HEK293 (cell line): ENCODE results near the gene PNCK.

Experiments used
- CTCF ChIA-PET: fragments of 350-600 bp; formaldehyde crosslinking; extraction: SDS; loops from one replicate; lab custom pipeline; 2021; ENCODE audit warnings: antibody characterized with exemption; lab: Yijun Ruan, JAX
- POLR2A ChIA-PET: fragments of 300-600 bp; formaldehyde crosslinking; extraction: SDS; loops from one replicate; lab custom pipeline; 2020; ENCODE audit warnings: antibody characterized with exemption, inconsistent platforms; lab: Yijun Ruan, JAX
- H3K27ac ChIP-seq: fragments of 200-500 bp; sonication (Bioruptor generic); 2 replicates; pipeline ENCODE4 v1.5.1; 2014; ENCODE audit warnings: low read depth, low read length, control low read depth, inconsistent platforms; ENCODE audit errors: extremely low read depth
- H3K36me3 ChIP-seq, 2 experiments: fragments of 200-500 bp in 1 of 2; sonication (Bioruptor generic) in 1 of 2; 1 replicate in 1 of 2; 2 replicates in 1 of 2; pipeline ENCODE4 v1.5.1; 2014 to 2017; ENCODE audit warnings: inconsistent platforms in 2 of 2, low read length in 2 of 2; ENCODE audit not compliant: control insufficient read depth in 2 of 2, insufficient read depth in 1 of 2
- H3K4me1 ChIP-seq: fragments of 200-500 bp; sonication (Bioruptor generic); 2 replicates; pipeline ENCODE4 v1.5.1; 2014; ENCODE audit warnings: mild to moderate bottlenecking, low read length, inconsistent platforms; ENCODE audit not compliant: control insufficient read depth, insufficient read depth
- H3K4me3 ChIP-seq: 2 replicates; pipeline ENCODE4 v1.5.1; 2011; ENCODE audit warnings: low read depth, mild to moderate bottlenecking, control low read depth, low read length, moderate library complexity
- H3K9me3 ChIP-seq: fragments of 200-500 bp; sonication (Bioruptor generic); 2 replicates; pipeline ENCODE4 v1.5.1; 2014; ENCODE audit warnings: low read depth, low read length, inconsistent platforms; ENCODE audit not compliant: control insufficient read depth, insufficient read depth
- AEBP2 ChIP-seq: fragments of 450-650 bp; formaldehyde crosslinking; IDR thresholded peaks from 2 replicates; pipeline ENCODE4 v1.5.1; 2016; ENCODE audit warnings: missing biosample characterization, missing genetic modification characterization, borderline replicate concordance
- HIC1 ChIP-seq: fragments of 450-650 bp; formaldehyde crosslinking; IDR thresholded peaks from 2 replicates; pipeline ENCODE4 v1.5.1; 2016; ENCODE audit warnings: missing biosample characterization, missing genetic modification characterization
- PRDM1 ChIP-seq: fragments of 450-650 bp; formaldehyde crosslinking; IDR thresholded peaks from 2 replicates; pipeline ENCODE4; 2016; ENCODE audit warnings: missing biosample characterization, missing genetic modification characterization
- REPIN1 ChIP-seq: fragments of 450-650 bp; formaldehyde crosslinking; IDR thresholded peaks from 2 replicates; pipeline ENCODE4 v1.5.1; 2017; ENCODE audit warnings: missing biosample characterization, missing genetic modification characterization, low read depth
- SETDB1 ChIP-seq: IDR thresholded peaks from one replicate; pipeline ENCODE4 v1.6.1; 2017; ENCODE audit warnings: mild to moderate bottlenecking, low read length, moderate library complexity, mixed read lengths; ENCODE audit not compliant: insufficient read length
- WT1 ChIP-seq: fragments of 450-650 bp; formaldehyde crosslinking; IDR thresholded peaks from 2 replicates; pipeline ENCODE4 v1.5.1; 2016; ENCODE audit warnings: missing biosample characterization, missing genetic modification characterization
- YY2 ChIP-seq: fragments of 450-650 bp; formaldehyde crosslinking; IDR thresholded peaks from 2 replicates; pipeline ENCODE4 v1.5.1; 2016; ENCODE audit warnings: missing biosample characterization, missing genetic modification characterization
- ZBTB20 ChIP-seq: fragments of 450-650 bp; formaldehyde crosslinking; IDR thresholded peaks from 2 replicates; pipeline ENCODE4 v1.5.1; 2016; ENCODE audit warnings: missing biosample characterization, missing genetic modification characterization
- ZBTB48 ChIP-seq: fragments of 450-650 bp; formaldehyde crosslinking; IDR thresholded peaks from 2 replicates; pipeline ENCODE4 v1.5.1; 2016; ENCODE audit warnings: missing biosample characterization, missing genetic modification characterization
- ZFHX2 ChIP-seq: fragments of 450-650 bp; formaldehyde crosslinking; conservative IDR thresholded peaks from 2 replicates; pipeline ENCODE4 v1.5.1; 2016; ENCODE audit warnings: missing biosample characterization, missing genetic modification characterization
- ZFP69B ChIP-seq: fragments of 450-650 bp; formaldehyde crosslinking; IDR thresholded peaks from 2 replicates; pipeline ENCODE4 v1.5.1; 2016; ENCODE audit warnings: missing biosample characterization, missing genetic modification characterization
- ZNF114 ChIP-seq: fragments of 450-650 bp; formaldehyde crosslinking; IDR thresholded peaks from 2 replicates; pipeline ENCODE4 v1.5.0; 2017; ENCODE audit warnings: missing biosample characterization, missing genetic modification characterization
- ZNF132 ChIP-seq: fragments of 450-650 bp; formaldehyde crosslinking; IDR thresholded peaks from 2 replicates; pipeline ENCODE4 v1.5.1; 2017; ENCODE audit warnings: missing biosample characterization, missing genetic modification characterization, borderline replicate concordance
- ZNF140 ChIP-seq: fragments of 450-650 bp; formaldehyde crosslinking; IDR thresholded peaks from 2 replicates; pipeline ENCODE4 v1.5.1; 2016; ENCODE audit warnings: missing biosample characterization, missing genetic modification characterization
- ZNF16 ChIP-seq: fragments of 450-650 bp; formaldehyde crosslinking; IDR thresholded peaks from 2 replicates; pipeline ENCODE4 v1.5.1; 2016; ENCODE audit warnings: low read depth, missing biosample characterization, missing genetic modification characterization
- ZNF394 ChIP-seq: fragments of 450-650 bp; formaldehyde crosslinking; IDR thresholded peaks from 2 replicates; pipeline ENCODE4 v1.5.1; 2016; ENCODE audit warnings: missing biosample characterization, missing genetic modification characterization, mild to moderate bottlenecking, moderate library complexity, borderline replicate concordance
- ZNF426 ChIP-seq: fragments of 450-650 bp; formaldehyde crosslinking; IDR thresholded peaks from 2 replicates; pipeline ENCODE4 v1.5.1; 2017; ENCODE audit warnings: missing biosample characterization, missing genetic modification characterization, mild to moderate bottlenecking, inconsistent platforms, moderate library complexity
- ZNF433 ChIP-seq: fragments of 450-650 bp; formaldehyde crosslinking; IDR thresholded peaks from 2 replicates; pipeline ENCODE4 v1.5.1; 2016; ENCODE audit warnings: missing biosample characterization, missing genetic modification characterization, low read depth
- ZNF600 ChIP-seq: fragments of 450-650 bp; formaldehyde crosslinking; IDR thresholded peaks from 2 replicates; pipeline ENCODE4 v1.5.1; 2016; ENCODE audit warnings: missing biosample characterization, missing genetic modification characterization
- ZNF626 ChIP-seq: fragments of 450-650 bp; sonication (Bioruptor Pico); formaldehyde crosslinking; IDR thresholded peaks from 2 replicates; pipeline ENCODE4 v1.5.1; 2018; ENCODE audit warnings: missing biosample characterization, missing genetic modification characterization, inconsistent platforms
- TF ChIP-seq, protein P1 (sequence below): fragments of 450-650 bp; formaldehyde crosslinking; IDR thresholded peaks from 2 replicates; pipeline ENCODE4 v1.5.1; 2016; ENCODE audit warnings: missing biosample characterization, missing genetic modification characterization, borderline replicate concordance
- TF ChIP-seq, protein P2 (sequence below): fragments of 450-650 bp; formaldehyde crosslinking; IDR thresholded peaks from 2 replicates; pipeline ENCODE4 v1.5.1; 2017; ENCODE audit warnings: missing biosample characterization, missing genetic modification characterization

PNCK gene

DNA sequence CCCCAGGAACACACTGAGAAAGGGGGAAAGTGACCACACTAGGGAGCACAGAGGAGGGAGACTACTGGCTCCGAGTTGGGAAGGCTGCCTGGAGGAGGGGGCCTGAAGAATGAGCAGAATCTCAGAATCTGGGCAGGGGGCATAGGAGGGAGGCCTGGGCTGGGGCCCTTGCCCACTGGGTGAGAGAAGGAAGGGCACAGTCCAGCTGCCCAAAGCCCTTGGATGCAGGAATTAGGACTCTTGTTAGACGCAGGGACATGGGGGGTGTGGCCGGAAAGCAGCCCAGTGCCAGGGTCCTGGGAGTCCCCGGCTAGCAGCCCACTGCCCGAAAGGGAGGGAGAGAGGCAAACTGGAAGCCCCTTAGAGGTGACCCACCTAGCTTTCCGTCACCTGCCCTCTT is 28.5 kb downstream of the PNCK start:
- Histone ChIP-seq H3K9me3 (no peaks in the 10 kb centered on the region), H3K4me1 (peaks cover 3% of the 10 kb centered on the region; the same call in 1 of the 2 replicates), H3K36me3 (no peaks in the 10 kb centered on the region), H3K27ac (no peak overlapping the region), H3K4me3 (no peak overlapping the region)
- no peak for TF ChIP-seq ZBTB48 (tag by site-specific recombination)
- TF ChIP-seq HIC1 (tag by site-specific recombination), result no peak
- TF ChIP-seq ZNF132 (tag by site-specific recombination), result no peak
- TF ChIP-seq ZFHX2 (tag by site-specific recombination), result no peak
- no peak for TF ChIP-seq PRDM1 (tag by site-specific recombination)
- TF ChIP-seq YY2 (tag by site-specific recombination), result no peak
- ChIA-PET POLR2A (no interaction called here), CTCF (interaction anchor here (0.8 to 2.5 kb wide), 17 partner anchors 8 to 703 kb away, joined by 3 to 24 read pairs (median 5); no protein-coding TSS in a partner anchor)

GRCh38 chrX:153644356-153645125 is 29.1 kb downstream of the PNCK start:
- H3K4me3 ChIP-seq, result no peak overlapping the region
- ChIA-PET POLR2A (no interaction called here), CTCF (interaction anchor here (0.6 to 2.5 kb wide), 20 partner anchors 8 to 703 kb away, joined by 3 to 24 read pairs (median 5); no protein-coding TSS in a partner anchor)
- TF ChIP-seq ZNF140, result no peak
- no peak for TF ChIP-seq ZNF433 (tag by site-specific recombination)
- TF ChIP-seq, protein P1, sequence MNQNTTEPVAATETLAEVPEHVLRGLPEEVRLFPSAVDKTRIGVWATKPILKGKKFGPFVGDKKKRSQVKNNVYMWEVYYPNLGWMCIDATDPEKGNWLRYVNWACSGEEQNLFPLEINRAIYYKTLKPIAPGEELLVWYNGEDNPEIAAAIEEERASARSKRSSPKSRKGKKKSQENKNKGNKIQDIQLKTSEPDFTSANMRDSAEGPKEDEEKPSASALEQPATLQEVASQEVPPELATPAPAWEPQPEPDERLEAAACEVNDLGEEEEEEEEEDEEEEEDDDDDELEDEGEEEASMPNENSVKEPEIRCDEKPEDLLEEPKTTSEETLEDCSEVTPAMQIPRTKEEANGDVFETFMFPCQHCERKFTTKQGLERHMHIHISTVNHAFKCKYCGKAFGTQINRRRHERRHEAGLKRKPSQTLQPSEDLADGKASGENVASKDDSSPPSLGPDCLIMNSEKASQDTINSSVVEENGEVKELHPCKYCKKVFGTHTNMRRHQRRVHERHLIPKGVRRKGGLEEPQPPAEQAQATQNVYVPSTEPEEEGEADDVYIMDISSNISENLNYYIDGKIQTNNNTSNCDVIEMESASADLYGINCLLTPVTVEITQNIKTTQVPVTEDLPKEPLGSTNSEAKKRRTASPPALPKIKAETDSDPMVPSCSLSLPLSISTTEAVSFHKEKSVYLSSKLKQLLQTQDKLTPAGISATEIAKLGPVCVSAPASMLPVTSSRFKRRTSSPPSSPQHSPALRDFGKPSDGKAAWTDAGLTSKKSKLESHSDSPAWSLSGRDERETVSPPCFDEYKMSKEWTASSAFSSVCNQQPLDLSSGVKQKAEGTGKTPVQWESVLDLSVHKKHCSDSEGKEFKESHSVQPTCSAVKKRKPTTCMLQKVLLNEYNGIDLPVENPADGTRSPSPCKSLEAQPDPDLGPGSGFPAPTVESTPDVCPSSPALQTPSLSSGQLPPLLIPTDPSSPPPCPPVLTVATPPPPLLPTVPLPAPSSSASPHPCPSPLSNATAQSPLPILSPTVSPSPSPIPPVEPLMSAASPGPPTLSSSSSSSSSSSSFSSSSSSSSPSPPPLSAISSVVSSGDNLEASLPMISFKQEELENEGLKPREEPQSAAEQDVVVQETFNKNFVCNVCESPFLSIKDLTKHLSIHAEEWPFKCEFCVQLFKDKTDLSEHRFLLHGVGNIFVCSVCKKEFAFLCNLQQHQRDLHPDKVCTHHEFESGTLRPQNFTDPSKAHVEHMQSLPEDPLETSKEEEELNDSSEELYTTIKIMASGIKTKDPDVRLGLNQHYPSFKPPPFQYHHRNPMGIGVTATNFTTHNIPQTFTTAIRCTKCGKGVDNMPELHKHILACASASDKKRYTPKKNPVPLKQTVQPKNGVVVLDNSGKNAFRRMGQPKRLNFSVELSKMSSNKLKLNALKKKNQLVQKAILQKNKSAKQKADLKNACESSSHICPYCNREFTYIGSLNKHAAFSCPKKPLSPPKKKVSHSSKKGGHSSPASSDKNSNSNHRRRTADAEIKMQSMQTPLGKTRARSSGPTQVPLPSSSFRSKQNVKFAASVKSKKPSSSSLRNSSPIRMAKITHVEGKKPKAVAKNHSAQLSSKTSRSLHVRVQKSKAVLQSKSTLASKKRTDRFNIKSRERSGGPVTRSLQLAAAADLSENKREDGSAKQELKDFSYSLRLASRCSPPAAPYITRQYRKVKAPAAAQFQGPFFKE, result no peak
- TF ChIP-seq AEBP2 (tag by site-specific recombination), result no peak
- no peak for TF ChIP-seq ZNF132 (tag by site-specific recombination)
- TF ChIP-seq, protein P2, sequence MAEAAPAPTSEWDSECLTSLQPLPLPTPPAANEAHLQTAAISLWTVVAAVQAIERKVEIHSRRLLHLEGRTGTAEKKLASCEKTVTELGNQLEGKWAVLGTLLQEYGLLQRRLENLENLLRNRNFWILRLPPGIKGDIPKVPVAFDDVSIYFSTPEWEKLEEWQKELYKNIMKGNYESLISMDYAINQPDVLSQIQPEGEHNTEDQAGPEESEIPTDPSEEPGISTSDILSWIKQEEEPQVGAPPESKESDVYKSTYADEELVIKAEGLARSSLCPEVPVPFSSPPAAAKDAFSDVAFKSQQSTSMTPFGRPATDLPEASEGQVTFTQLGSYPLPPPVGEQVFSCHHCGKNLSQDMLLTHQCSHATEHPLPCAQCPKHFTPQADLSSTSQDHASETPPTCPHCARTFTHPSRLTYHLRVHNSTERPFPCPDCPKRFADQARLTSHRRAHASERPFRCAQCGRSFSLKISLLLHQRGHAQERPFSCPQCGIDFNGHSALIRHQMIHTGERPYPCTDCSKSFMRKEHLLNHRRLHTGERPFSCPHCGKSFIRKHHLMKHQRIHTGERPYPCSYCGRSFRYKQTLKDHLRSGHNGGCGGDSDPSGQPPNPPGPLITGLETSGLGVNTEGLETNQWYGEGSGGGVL (tag by site-specific recombination), result peak; percentile 54; the same call in 1 of the 2 replicates
- peak; percentile 75 for TF ChIP-seq ZBTB20
- peak; percentile 71; the same call in 1 of the 2 replicates for TF ChIP-seq ZFP69B (tag by site-specific recombination)
- TF ChIP-seq WT1 (tag by site-specific recombination), result no peak
- no peak for TF ChIP-seq ZNF16
- peak; percentile 41; the same call in 1 of the 2 replicates for TF ChIP-seq ZNF394
- TF ChIP-seq ZNF426 (tag by site-specific recombination), result no peak
- TF ChIP-seq REPIN1 (tag by site-specific recombination), result no peak
- TF ChIP-seq ZNF600 (tag by site-specific recombination), result peak; percentile 74
- no peak for TF ChIP-seq ZNF114 (tag by site-specific recombination)
- TF ChIP-seq ZNF626, result no peak
- TF ChIP-seq SETDB1, result no peak

More at GRCh38 chrX:153644356-153645125, 29.1 kb downstream of the PNCK start:
- H3K9me3 ChIP-seq, result no peaks in the 10 kb centered on the region
- peaks cover 3% of the 10 kb centered on the region; the same call in 1 of the 2 replicates for H3K4me1 ChIP-seq
- no peaks in the 10 kb centered on the region for H3K36me3 ChIP-seq
- no peak overlapping the region for H3K27ac ChIP-seq
